H1 (cell line): ENCODE data around the gene ARHGAP15. TPM values are rescaled to one million over a fixed set of nuclear protein-coding genes. Genes with fewer than 3 reads are reported as not detected.

Experiments
- JUND ChIP-seq: IDR thresholded peaks from 2 replicates; pipeline ENCODE4 v1.6.1; 2011; ENCODE audit warnings: mild to moderate bottlenecking, improper control_type of control experiment, low read length
- RAD21 ChIP-seq, 2 experiments: IDR thresholded peaks in 1 of 2; conservative IDR thresholded peaks in 1 of 2; 2 replicates each; pipeline ENCODE4 v1.6.1; 2011; ENCODE audit warnings: low read depth in 2 of 2, low read length in 2 of 2, improper control_type of control experiment in 1 of 2, inconsistent platforms in 1 of 2, mild to moderate bottlenecking in 1 of 2, moderate library complexity in 1 of 2
- RNF2 ChIP-seq: fragments of 200-900, 300-1000 bp; sonication (generic); IDR thresholded peaks from 2 replicates; pipeline ENCODE4 v1.7.1; 2016; ENCODE audit warnings: borderline replicate concordance, low read depth, mild to moderate bottlenecking, antibody characterized with exemption, low read length; ENCODE audit not compliant: poor library complexity, severe bottlenecking; ENCODE audit errors: missing control alignments
- polyA plus RNA-seq, 7 experiments: library from polyadenylated mRNA; depleted of rRNA in 3 of 7; stranded (reverse) in 5 of 7; unstranded in 2 of 7; fragments of >200 nt in 5 of 7; fragments of 200-250 nt in 2 of 7; gene quantifications; 1 replicate in 5 of 7; 2 replicates in 1 of 7; 4 replicates in 1 of 7; pipeline versions ENCODE4 v1.2.1 to v1.2.3, GENCODE V29; 2011 to 2013; ENCODE audit warnings: missing spikeins in 2 of 7, mixed read lengths in 2 of 7
- total RNA-seq: library from RNA; stranded (reverse); fragmentation: NEBNext Ultra II Directional; extraction: Animal tissue kit (Norgen Biotek cat#: 25700); gene quantifications from 2 replicates; pipeline ENCODE4 v1.2.1, GENCODE V29; 2021

The ARHGAP15 gene
- total and polyA plus RNA-seq, 2 of the 8 experiments (the other 6 are each of a cell fraction or from before 2014, with no cell fraction given): not detected

GRCh38 chr2:143473820-143474219 is 344.6 kb downstream of the ARHGAP15 start (continued):
- TF ChIP-seq RAD21 (IDR thresholded peaks at IDR 0.05 in 1 of 2, conservative IDR thresholded peaks at IDR 0.05 in 1 of 2; ENCODE audit: low read depth in 2 of 2, low read length in 2 of 2): no peak
- TF ChIP-seq JUND: no peak
- no peak for TF ChIP-seq RNF2
